Measurements from ENCODE around the gene WDR17. TPM values are rescaled to one million over a fixed set of nuclear protein-coding genes. Genes with fewer than 3 reads are reported as not detected.

WDR17 gene
- total RNA-seq, 1 donor from 2014 or later: 0.50 TPM

GRCh38 chr4:176042195-176042594 lies 23.4 kb upstream of the WDR17 start:
- Mint-ChIP-seq H3K9me3 (ENCODE audit: low read depth) (peaks cover 20% of the 10 kb centered on the region), H3K36me3 (ENCODE audit: low read depth) (no peaks in the 10 kb centered on the region), H3K4me3 (ENCODE audit: unreplicated experiment) (no peak overlapping the region), H3K27me3 (ENCODE audit: low read depth) (peaks cover 19% of the 10 kb centered on the region), H3K4me1 (ENCODE audit: low read depth) (no peaks in the 10 kb centered on the region), H3K27ac (ENCODE audit: unreplicated experiment) (no peak overlapping the region)
- no peak for DNase-seq (ENCODE audit: low spot score)
- no peak for TF ChIP-seq CTCF (IDR thresholded peaks at IDR 0.05)

- Mint-ChIP-seq H3K27me3 (ENCODE audit: low read depth) (peaks cover 28% of the 10 kb centered on the region), H3K27ac (ENCODE audit: unreplicated experiment) (no peak overlapping the region), H3K36me3 (ENCODE audit: low read depth) (no peaks in the 10 kb centered on the region), H3K4me3 (ENCODE audit: unreplicated experiment) (no peak overlapping the region), H3K4me1 (ENCODE audit: low read depth) (no peaks in the 10 kb centered on the region), H3K9me3 (ENCODE audit: low read depth) (peaks cover 14% of the 10 kb centered on the region)
- no peak for DNase-seq (ENCODE audit: low spot score)
- TF ChIP-seq CTCF (IDR thresholded peaks at IDR 0.05): no peak
Observed at GRCh38 chr4:176043838-176044588, 21.6 kb upstream of the WDR17 start.

- no peaks in the 10 kb centered on the region for H3K36me3 Mint-ChIP-seq (ENCODE audit: low read depth)
- DNase-seq (ENCODE audit: low spot score): no peak
- peaks cover 9% of the 10 kb centered on the region for H3K9me3 Mint-ChIP-seq (ENCODE audit: low read depth)
- TF ChIP-seq CTCF (IDR thresholded peaks at IDR 0.05): no peak
- H3K27me3 Mint-ChIP-seq (ENCODE audit: low read depth): peaks cover 28% of the 10 kb centered on the region
- no peak overlapping the region for H3K27ac Mint-ChIP-seq (ENCODE audit: unreplicated experiment)
- H3K4me1 Mint-ChIP-seq (ENCODE audit: low read depth): no peaks in the 10 kb centered on the region
- no peak overlapping the region for H3K4me3 Mint-ChIP-seq (ENCODE audit: unreplicated experiment)
Observed at GRCh38 chr4:176044589-176044951, 21.1 kb upstream of the WDR17 start.

- Mint-ChIP-seq H3K4me3 (ENCODE audit: unreplicated experiment) (no peak overlapping the region), H3K4me1 (ENCODE audit: low read depth) (no peaks in the 10 kb centered on the region), H3K27ac (ENCODE audit: unreplicated experiment) (no peak overlapping the region), H3K27me3 (ENCODE audit: low read depth) (peaks cover 14% of the 10 kb centered on the region), H3K36me3 (ENCODE audit: low read depth) (no peaks in the 10 kb centered on the region), H3K9me3 (ENCODE audit: low read depth) (no peaks in the 10 kb centered on the region)
- TF ChIP-seq CTCF (IDR thresholded peaks at IDR 0.05): no peak
- DNase-seq (ENCODE audit: low spot score): no peak
Observed at GRCh38 chr4:176048631-176049030, 17.0 kb upstream of the WDR17 start.

- no peak for TF ChIP-seq CTCF (IDR thresholded peaks at IDR 0.05)
- H3K36me3 Mint-ChIP-seq (ENCODE audit: low read depth): no peaks in the 10 kb centered on the region
- H3K4me3 Mint-ChIP-seq (ENCODE audit: unreplicated experiment): no peak overlapping the region
- no peak overlapping the region for H3K27ac Mint-ChIP-seq (ENCODE audit: unreplicated experiment)
- no peak for DNase-seq (ENCODE audit: low spot score)
- H3K9me3 Mint-ChIP-seq (ENCODE audit: low read depth): no peaks in the 10 kb centered on the region
- H3K4me1 Mint-ChIP-seq (ENCODE audit: low read depth): no peaks in the 10 kb centered on the region
- peaks cover 7% of the 10 kb centered on the region for H3K27me3 Mint-ChIP-seq (ENCODE audit: low read depth)
Observed at GRCh38 chr4:176052744-176053143, 12.9 kb upstream of the WDR17 start.
